Choroid plexus epithelial cell (primary cell): ENCODE measurements around the gene OTOR.

Experiments used
- DNase-seq: peaks from one replicate; pipeline ENCODE4 v3.0.0-alpha.2; 2010; ENCODE audit warnings: low read depth
- H3K4me3 ChIP-seq: 2 replicates; pipeline ENCODE4 v1.5.1; 2011; ENCODE audit warnings: low read depth, mild to moderate bottlenecking, control low read depth, low read length, moderate library complexity
- CTCF ChIP-seq: conservative IDR thresholded peaks from 2 replicates; pipeline ENCODE4 v1.5.1; 2011; ENCODE audit warnings: low read depth, mild to moderate bottlenecking, control low read depth, inconsistent platforms, low read length, moderate library complexity

OTOR gene

GRCh38 chr20:16747291-16747811, 807 bp upstream of the OTOR start:
- DNase-seq, result no peak
- TF ChIP-seq CTCF, result no peak
- H3K4me3 ChIP-seq, result no peak overlapping the region

GRCh38 chr20:16749573-16749972, 1.4 kb downstream of the OTOR start:
- no peak for DNase-seq
- no peak overlapping the region for H3K4me3 ChIP-seq
- TF ChIP-seq CTCF, result peak; percentile 1

DNA sequence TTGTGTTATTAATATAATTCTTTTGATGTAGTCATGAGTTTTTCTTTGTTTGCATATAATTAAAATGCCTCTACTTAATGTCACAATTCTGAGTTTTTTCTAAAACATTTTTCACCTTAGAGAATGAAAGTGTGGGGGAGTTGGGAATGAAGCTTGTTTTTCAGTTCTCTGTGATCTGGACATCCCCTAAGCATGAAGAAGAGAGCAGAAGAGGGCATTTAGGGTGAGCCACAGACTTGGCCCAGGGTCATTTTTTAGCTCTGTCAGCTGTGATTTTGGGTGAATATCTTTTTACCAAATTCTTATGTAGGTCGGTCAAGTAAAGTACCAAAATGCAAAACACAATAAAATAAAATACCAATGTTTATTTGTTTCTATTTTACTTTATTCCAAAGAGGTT, 3.9 kb downstream of the OTOR start:
- no peak overlapping the region for H3K4me3 ChIP-seq
- no peak for DNase-seq
- no peak for TF ChIP-seq CTCF

GRCh38 chr20:16752901-16753300, 4.7 kb downstream of the OTOR start:
- TF ChIP-seq CTCF, result no peak
- DNase-seq, result no peak
- no peak overlapping the region for H3K4me3 ChIP-seq

- no peak for TF ChIP-seq CTCF
- no peak for DNase-seq
- no peak overlapping the region for H3K4me3 ChIP-seq
These were observed 10.5 kb downstream of the OTOR start for GRCh38 chr20:16758454-16759180.

DNA sequence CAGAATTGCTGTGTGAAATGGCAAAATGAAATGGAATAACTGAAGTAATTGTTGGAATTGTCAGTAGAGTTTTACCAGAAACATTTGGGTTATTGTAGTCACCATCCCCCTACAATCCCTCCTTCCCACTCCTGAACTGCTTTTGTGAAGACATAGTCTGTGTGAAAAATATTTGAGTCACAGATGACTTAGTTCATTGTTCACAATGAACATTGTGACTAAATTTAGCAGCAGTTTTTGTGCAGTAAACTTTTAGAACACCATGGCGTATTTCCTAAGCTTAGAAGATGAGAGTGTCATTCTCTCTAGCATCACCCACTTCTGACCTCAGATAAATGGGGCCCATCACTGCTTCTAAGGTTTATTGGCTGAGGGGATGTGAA, 11.0 kb downstream of the OTOR start:
- TF ChIP-seq CTCF, result no peak
- no peak for DNase-seq
- H3K4me3 ChIP-seq, result no peak overlapping the region
